ENCODE data around the gene ATAD3A.

- TF ChIP-seq, protein P1, sequence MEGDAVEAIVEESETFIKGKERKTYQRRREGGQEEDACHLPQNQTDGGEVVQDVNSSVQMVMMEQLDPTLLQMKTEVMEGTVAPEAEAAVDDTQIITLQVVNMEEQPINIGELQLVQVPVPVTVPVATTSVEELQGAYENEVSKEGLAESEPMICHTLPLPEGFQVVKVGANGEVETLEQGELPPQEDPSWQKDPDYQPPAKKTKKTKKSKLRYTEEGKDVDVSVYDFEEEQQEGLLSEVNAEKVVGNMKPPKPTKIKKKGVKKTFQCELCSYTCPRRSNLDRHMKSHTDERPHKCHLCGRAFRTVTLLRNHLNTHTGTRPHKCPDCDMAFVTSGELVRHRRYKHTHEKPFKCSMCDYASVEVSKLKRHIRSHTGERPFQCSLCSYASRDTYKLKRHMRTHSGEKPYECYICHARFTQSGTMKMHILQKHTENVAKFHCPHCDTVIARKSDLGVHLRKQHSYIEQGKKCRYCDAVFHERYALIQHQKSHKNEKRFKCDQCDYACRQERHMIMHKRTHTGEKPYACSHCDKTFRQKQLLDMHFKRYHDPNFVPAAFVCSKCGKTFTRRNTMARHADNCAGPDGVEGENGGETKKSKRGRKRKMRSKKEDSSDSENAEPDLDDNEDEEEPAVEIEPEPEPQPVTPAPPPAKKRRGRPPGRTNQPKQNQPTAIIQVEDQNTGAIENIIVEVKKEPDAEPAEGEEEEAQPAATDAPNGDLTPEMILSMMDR (conservative IDR thresholded peaks at IDR 0.05; ENCODE audit: low read depth in 2 of 2) = no peak
- TF ChIP-seq EZH2 (IDR thresholded peaks at IDR 0.05; ENCODE audit: low read depth, unreplicated experiment) (no peak), POLR2AphosphoS5 (IDR thresholded peaks at IDR 0.05; ENCODE audit: low read depth) (no peak), EZH2phosphoT487 (IDR thresholded peaks at IDR 0.05; ENCODE audit: unreplicated experiment) (no peak), REST (IDR thresholded peaks at IDR 0.05; ENCODE audit: unreplicated experiment) (no peak)
Observed at GRCh38 chr1:1565340-1565739, 53.4 kb downstream of the ATAD3A start.

All from GM23338 (cell line).